Activated gamma-delta T cell treated with Interleukin-2 at 50 U/mL for 16 hours (primary cell): ENCODE measurements around the gene NSG2.
"Not testable (repeated sequence)": the region's sequence is repeated elsewhere in the genome, so short reads cannot be mapped to it uniquely, and the experiment has no call there.

ENCODE experiments used
- DNase-seq: peaks from one replicate; pipeline ENCODE4 v3.0.0-alpha.2; 2020

Gene NSG2

GRCh38 chr5:174063082-174063756, 17.7 kb downstream of the NSG2 start:
- no peak for DNase-seq

GRCh38 chr5:174064171-174064570, 18.7 kb downstream of the NSG2 start:
- no peak for DNase-seq

- no peak for DNase-seq
Measured at GRCh38 chr5:174065528-174066197, 20.2 kb downstream of the NSG2 start.

- no peak for DNase-seq
Measured at GRCh38 chr5:174067499-174067898, 22.0 kb downstream of the NSG2 start.

- DNase-seq = no peak
Measured at GRCh38 chr5:174071484-174071883, 26.0 kb downstream of the NSG2 start.

- no peak for DNase-seq
Measured at GRCh38 chr5:174073122-174073660, 27.7 kb downstream of the NSG2 start.

- DNase-seq = no peak
Measured at GRCh38 chr5:174074369-174074768, 28.9 kb downstream of the NSG2 start.

GRCh38 chr5:174078416-174078815, 32.9 kb downstream of the NSG2 start:
- DNase-seq = no peak

- no peak for DNase-seq
Measured at GRCh38 chr5:174082286-174082685, 36.8 kb downstream of the NSG2 start.

GRCh38 chr5:174083056-174083827, 37.7 kb downstream of the NSG2 start:
- no peak for DNase-seq

- DNase-seq = no peak
Measured at GRCh38 chr5:174084691-174085154, 39.2 kb downstream of the NSG2 start.

GRCh38 chr5:174086751-174087150, 41.2 kb downstream of the NSG2 start:
- no peak for DNase-seq

GRCh38 chr5:174087783-174088182, 42.3 kb downstream of the NSG2 start:
- DNase-seq = no peak

- DNase-seq = no peak
Measured at GRCh38 chr5:174090129-174090528, 44.6 kb downstream of the NSG2 start.

GRCh38 chr5:174093123-174093522, 47.6 kb downstream of the NSG2 start:
- no peak for DNase-seq

GRCh38 chr5:174094857-174095606, 49.5 kb downstream of the NSG2 start:
- DNase-seq = no peak

- DNase-seq = no peak
Measured at GRCh38 chr5:174096619-174097018, 51.1 kb downstream of the NSG2 start.

GRCh38 chr5:174097486-174098185, 52.1 kb downstream of the NSG2 start:
- no peak for DNase-seq

- no peak for DNase-seq
Measured at GRCh38 chr5:174098694-174099093, 53.2 kb downstream of the NSG2 start.

- DNase-seq = no peak
Measured at GRCh38 chr5:174100490-174100889, 55.0 kb downstream of the NSG2 start.

- DNase-seq = no peak
Measured at GRCh38 chr5:174101195-174101730, 55.8 kb downstream of the NSG2 start.

GRCh38 chr5:174102574-174102973, 57.1 kb downstream of the NSG2 start:
- not testable (repeated sequence) for DNase-seq
